ENCODE data around the gene OVOL1.
"Not testable (repeated sequence)": the region's sequence is repeated elsewhere in the genome, so short reads cannot be mapped to it uniquely, and the experiment has no call there.

OVOL1 gene

DNA sequence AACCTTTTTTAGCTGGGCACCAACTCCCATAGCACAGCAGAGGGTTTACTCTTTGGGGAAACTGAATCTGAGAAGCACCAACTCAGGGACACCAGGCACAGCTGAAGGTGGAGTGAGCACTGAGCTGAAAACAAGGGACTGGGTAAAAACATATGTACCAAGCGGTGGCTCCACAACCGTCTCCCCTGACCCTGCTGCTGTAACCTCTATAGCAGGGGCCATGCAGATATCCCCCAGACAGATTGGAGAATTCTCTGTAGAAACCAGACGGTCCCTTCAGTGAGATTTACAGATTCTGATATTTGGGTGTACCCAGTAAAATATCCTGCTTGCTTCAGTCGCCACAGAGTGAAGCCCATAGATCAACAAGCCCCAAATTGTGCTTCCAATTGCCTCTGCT is 42.6 kb downstream of the OVOL1 start:
- DNase-seq (ENCODE audit: low spot score) = no peak
- CTCF ChIA-PET = interaction anchor here (0.8 kb wide), 1 partner anchor 56 kb away, joined by 4 read pairs; no protein-coding TSS in a partner anchor
- TF ChIP-seq, protein P1, sequence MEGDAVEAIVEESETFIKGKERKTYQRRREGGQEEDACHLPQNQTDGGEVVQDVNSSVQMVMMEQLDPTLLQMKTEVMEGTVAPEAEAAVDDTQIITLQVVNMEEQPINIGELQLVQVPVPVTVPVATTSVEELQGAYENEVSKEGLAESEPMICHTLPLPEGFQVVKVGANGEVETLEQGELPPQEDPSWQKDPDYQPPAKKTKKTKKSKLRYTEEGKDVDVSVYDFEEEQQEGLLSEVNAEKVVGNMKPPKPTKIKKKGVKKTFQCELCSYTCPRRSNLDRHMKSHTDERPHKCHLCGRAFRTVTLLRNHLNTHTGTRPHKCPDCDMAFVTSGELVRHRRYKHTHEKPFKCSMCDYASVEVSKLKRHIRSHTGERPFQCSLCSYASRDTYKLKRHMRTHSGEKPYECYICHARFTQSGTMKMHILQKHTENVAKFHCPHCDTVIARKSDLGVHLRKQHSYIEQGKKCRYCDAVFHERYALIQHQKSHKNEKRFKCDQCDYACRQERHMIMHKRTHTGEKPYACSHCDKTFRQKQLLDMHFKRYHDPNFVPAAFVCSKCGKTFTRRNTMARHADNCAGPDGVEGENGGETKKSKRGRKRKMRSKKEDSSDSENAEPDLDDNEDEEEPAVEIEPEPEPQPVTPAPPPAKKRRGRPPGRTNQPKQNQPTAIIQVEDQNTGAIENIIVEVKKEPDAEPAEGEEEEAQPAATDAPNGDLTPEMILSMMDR (conservative IDR thresholded peaks at IDR 0.05; ENCODE audit: low read depth) = no peak
- POLR2A ChIA-PET (ENCODE audit: low non-redundant PET) = no interaction called here
- H3K27ac ChIP-seq = no peak overlapping the region

DNA sequence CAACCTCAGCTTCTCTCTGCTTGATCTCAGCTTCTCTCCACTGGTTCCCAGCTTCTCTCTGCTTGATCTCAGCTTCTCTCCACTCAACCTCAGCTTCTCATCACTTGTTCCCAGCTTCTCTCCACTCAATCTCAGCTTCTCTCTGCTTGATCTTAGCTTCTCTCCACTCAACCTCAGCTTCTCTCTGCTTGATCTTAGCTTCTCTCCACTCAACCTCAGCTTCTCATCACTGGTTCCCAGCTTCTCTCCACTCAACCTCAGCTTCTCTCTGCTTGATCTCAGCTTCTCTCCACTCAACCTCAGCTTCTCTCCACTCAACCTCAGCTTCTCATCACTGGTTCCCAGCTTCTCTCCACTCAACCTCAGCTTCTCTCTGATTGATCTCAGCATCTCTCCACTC is 45.4 kb downstream of the OVOL1 start:
- DNase-seq (ENCODE audit: low spot score); H3K27ac ChIP-seq; CTCF ChIA-PET: not testable (repeated sequence)
- POLR2A ChIA-PET (ENCODE audit: low non-redundant PET) = interaction anchor here (0.8 kb wide), 1 partner anchor 26 kb away, joined by 4 read pairs; no protein-coding TSS in a partner anchor

DNA sequence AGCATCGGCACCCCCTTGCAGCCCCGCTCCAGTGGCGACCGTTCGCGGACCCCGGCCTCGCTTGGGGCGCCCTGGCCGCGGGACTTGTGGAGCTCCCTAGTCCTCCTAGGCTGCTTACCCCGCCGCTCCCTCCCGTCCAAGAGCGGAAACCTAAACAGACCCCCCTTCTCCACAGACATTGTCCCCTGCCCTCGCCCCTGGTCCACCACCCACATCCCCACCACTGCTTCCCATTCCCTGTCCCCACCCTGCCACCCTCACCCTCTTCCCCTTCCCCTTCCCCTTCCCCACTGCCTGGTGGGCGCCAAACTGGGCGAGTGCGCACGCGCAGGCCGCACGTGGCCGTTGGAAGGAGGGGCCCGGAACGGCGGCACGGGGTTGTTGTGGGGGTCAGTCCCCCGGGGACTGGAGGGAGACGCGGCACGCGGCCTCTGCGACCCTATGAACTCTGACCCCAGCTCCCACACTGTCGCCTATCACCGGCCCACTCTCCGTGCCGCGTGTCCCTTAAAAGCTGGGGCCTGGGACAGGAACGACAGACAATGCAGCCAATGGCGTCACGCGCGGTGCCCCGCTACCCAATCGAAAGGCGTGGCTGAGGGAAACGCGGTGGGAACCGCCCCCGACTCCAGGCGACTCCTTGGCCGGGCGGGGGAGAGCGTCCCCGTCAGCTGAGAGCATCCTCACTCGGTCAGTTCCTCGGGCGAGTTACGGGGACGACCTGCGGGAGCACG is 46.6 kb downstream of the OVOL1 start, which contains the start of gene SNX32:
TSS of gene SNX32 (plus strand) at position 667 of the 734 bp plus-strand sequence. CDS start 103 bp downstream, outside the sequence.
- TF ChIP-seq, protein P1 (conservative IDR thresholded peaks at IDR 0.05; ENCODE audit: low read depth) = no peak
- no peak within 1 kb of the TSS for H3K27ac ChIP-seq
- POLR2A ChIA-PET (ENCODE audit: low non-redundant PET) = interaction anchor here (0.6 kb wide), 2 partner anchors 17 to 66 kb away, joined by 3 read pairs; no protein-coding TSS in a partner anchor
- DNase-seq (ENCODE audit: low spot score) = peak; percentile 92
- CTCF ChIA-PET = interaction anchor here (0.6 to 0.7 kb wide), 2 partner anchors 122 to 1150 kb away, joined by 3 read pairs; no protein-coding TSS in a partner anchor

DNA sequence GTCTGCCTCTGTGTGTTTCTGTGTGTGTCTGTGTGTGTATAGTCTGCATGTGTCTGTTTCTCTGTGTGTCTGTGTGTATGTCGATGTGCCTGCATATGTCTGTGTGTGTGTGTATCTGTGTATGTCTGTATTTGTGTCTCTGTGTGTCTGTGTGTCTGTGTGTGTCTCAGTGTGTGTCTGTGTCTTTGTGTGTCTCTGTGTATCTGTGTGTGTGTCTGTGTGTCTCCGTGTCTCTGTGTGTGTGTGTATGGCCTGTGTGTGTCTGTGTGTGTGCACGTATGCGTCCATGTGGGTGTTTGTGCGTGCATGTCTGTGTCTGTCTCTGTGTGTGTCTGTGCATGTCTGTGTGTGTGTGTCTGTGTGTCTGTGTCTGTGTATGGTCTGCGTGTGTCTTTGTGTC is 47.3 kb downstream of the OVOL1 start:
- POLR2A ChIA-PET (ENCODE audit: low non-redundant PET) = interaction anchor here (0.6 kb wide), 1 partner anchor 16 kb away, joined by 3 read pairs; no protein-coding TSS in a partner anchor
- H3K27ac ChIP-seq = no peak overlapping the region
- CTCF ChIA-PET = no interaction called here
- no peak for DNase-seq (ENCODE audit: low spot score)
- TF ChIP-seq, protein P1 (conservative IDR thresholded peaks at IDR 0.05; ENCODE audit: low read depth) = no peak

DNA sequence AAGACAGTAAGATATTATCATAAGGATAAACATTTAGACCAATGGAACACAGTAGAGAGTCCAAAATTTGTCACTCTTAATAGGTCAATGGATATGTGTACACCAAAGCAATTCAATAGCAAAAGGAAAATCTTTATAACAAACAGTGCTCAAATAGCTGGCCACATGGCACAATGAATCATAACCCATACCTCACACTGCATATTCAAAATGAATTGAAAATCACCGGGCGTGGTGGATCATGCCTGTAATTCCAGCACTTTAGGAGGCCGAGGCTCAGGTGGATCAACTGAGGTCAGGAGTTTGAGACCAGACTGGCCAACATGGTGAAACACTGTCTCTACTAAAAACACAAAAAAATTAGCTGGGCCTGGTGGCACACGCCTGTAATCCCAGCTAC is 55.3 kb downstream of the OVOL1 start:
- ChIA-PET CTCF (no interaction called here), POLR2A (ENCODE audit: low non-redundant PET) (no interaction called here)

DNA sequence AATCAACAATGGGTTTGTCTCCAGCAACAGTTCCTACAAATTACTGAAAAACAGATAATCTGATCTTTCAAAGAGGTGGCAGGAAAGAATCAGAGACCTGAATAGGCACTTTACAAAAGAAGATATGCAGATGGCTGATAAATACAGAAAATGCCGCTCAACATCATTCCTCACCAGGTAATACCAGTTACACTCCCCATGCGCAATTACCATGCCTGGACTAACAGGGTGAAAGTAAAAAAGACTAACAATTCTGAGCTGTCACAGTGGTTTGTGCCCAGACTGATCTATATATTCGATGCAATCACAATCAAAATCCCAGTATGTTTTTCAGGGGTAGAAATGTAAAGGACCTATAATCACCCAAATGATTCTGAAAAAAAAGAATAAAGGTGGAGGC is 56.9 kb downstream of the OVOL1 start:
- POLR2A ChIA-PET (ENCODE audit: low non-redundant PET) = no interaction called here

More for the DNA sequence above, 55.3 kb downstream of the OVOL1 start:
- H3K27ac ChIP-seq = no peak overlapping the region
- DNase-seq (ENCODE audit: low spot score) = no peak
- TF ChIP-seq, protein P1 (conservative IDR thresholded peaks at IDR 0.05; ENCODE audit: low read depth) = no peak

More for the DNA sequence above, 56.9 kb downstream of the OVOL1 start:
- TF ChIP-seq, protein P1 (conservative IDR thresholded peaks at IDR 0.05; ENCODE audit: low read depth) = no peak
- CTCF ChIA-PET = no interaction called here
- H3K27ac ChIP-seq = no peak overlapping the region
- DNase-seq (ENCODE audit: low spot score) = no peak
